ENCODE measurements around the gene NTRK2. TPM values are rescaled to one million over a fixed set of nuclear protein-coding genes. Genes with fewer than 3 reads are reported as not detected.

Gene NTRK2
- total RNA-seq, 1 experiment from 2014 or later: not detected

DNA sequence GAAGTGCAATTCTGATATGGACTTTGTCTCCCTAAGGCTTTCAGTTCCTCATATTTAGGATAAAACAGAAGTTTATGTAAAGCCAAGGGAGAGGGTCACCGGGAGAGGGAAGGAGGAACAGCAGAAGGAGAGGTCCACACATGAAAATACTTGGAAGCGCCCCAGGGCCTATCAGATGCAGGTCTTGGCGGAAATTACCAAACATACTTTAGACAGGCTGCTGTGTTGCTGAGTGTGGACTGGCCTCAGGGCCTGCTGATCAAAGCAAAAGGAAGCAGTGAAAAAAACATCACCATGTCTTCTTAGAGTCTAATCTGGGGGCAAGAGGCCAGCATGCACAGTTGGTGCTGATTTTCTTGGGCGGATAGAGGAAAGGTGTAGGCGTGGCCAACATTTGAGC, 14.1 kb upstream of the NTRK2 start:
- no peak overlapping the region for H3K27ac ChIP-seq (ENCODE audit: low read length)
- H4K20me1 ChIP-seq (ENCODE audit: insufficient read depth, low read depth, low read length): no peaks in the 10 kb centered on the region
- H3K4me2 ChIP-seq (ENCODE audit: low read depth, low read length, poor library complexity, severe bottlenecking): no peak overlapping the region
- H3K36me3 ChIP-seq (ENCODE audit: insufficient read depth, low read length): no peaks in the 10 kb centered on the region
- no peak overlapping the region for H3K9ac ChIP-seq (ENCODE audit: low read length)
- no peaks in the 10 kb centered on the region for H3K4me1 ChIP-seq (ENCODE audit: low read length)
- no peak overlapping the region for H2AFZ ChIP-seq (ENCODE audit: low read length)
- H3K9me2 ChIP-seq (replicated peaks; ENCODE audit: insufficient read depth, low read length): no peaks in the 10 kb centered on the region
- H3K9me3 ChIP-seq (ENCODE audit: low read length): no peaks in the 10 kb centered on the region
- no peak for DNase-seq
- H3K4me3 ChIP-seq (ENCODE audit: low read length): no peak overlapping the region
- H3K27me3 ChIP-seq (ENCODE audit: low read length): no peaks in the 10 kb centered on the region
- H3K79me2 ChIP-seq (ENCODE audit: low read length): no peaks in the 10 kb centered on the region

DNA sequence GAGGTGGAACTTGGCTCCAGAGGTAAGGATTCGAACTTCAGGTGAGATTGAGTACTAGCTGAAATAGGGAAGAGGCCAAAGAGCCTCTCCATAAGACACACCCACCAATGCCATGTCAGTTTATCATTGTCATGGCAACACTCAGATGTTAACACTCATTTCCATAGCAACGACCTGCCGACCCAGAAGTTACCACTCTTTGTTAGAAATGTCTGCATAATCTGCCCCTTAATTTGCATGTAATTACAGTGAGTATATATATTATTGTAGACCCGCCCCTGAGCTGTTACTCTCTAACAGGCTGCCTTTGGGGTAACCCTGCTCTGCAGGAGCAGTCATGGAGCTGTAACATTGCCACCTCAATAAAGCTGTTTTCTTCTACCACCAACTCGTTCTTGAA, 10.2 kb upstream of the NTRK2 start:
- H3K4me3 ChIP-seq (ENCODE audit: low read length): no peak overlapping the region
- no peaks in the 10 kb centered on the region for H3K9me3 ChIP-seq (ENCODE audit: low read length)
- no peak overlapping the region for H2AFZ ChIP-seq (ENCODE audit: low read length)
- no peak for DNase-seq
- no peak overlapping the region for H3K27ac ChIP-seq (ENCODE audit: low read length)
- H3K79me2 ChIP-seq (ENCODE audit: low read length): no peaks in the 10 kb centered on the region
- no peaks in the 10 kb centered on the region for H3K27me3 ChIP-seq (ENCODE audit: low read length)
- H3K9ac ChIP-seq (ENCODE audit: low read length): no peak overlapping the region
- H3K36me3 ChIP-seq (ENCODE audit: insufficient read depth, low read length): no peaks in the 10 kb centered on the region
- H3K9me2 ChIP-seq (replicated peaks; ENCODE audit: insufficient read depth, low read length): no peaks in the 10 kb centered on the region
- no peaks in the 10 kb centered on the region for H3K4me1 ChIP-seq (ENCODE audit: low read length)
- no peaks in the 10 kb centered on the region for H4K20me1 ChIP-seq (ENCODE audit: insufficient read depth, low read depth, low read length)
- H3K4me2 ChIP-seq (ENCODE audit: low read depth, low read length, poor library complexity, severe bottlenecking): no peak overlapping the region

- Histone ChIP-seq H3K4me1 (ENCODE audit: low read length) (no peaks in the 10 kb centered on the region), H3K9me2 (replicated peaks; ENCODE audit: insufficient read depth, low read length) (no peaks in the 10 kb centered on the region), H4K20me1 (ENCODE audit: insufficient read depth, low read depth, low read length) (no peaks in the 10 kb centered on the region), H3K27me3 (ENCODE audit: low read length) (no peaks in the 10 kb centered on the region), H3K4me2 (ENCODE audit: low read depth, low read length, poor library complexity, severe bottlenecking) (no peak overlapping the region), H3K36me3 (ENCODE audit: insufficient read depth, low read length) (no peaks in the 10 kb centered on the region), H3K9ac (ENCODE audit: low read length) (no peak overlapping the region), H3K4me3 (ENCODE audit: low read length) (no peak overlapping the region), H3K9me3 (ENCODE audit: low read length) (no peaks in the 10 kb centered on the region), H3K27ac (ENCODE audit: low read length) (no peak overlapping the region), H2AFZ (ENCODE audit: low read length) (no peak overlapping the region), H3K79me2 (ENCODE audit: low read length) (no peaks in the 10 kb centered on the region)
- no peak for DNase-seq
These were observed 9.8 kb upstream of the NTRK2 start for GRCh38 chr9:84659773-84660172.

GRCh38 chr9:84667571-84668195, 1.8 kb upstream of the NTRK2 start:
- no peaks in the 10 kb centered on the region for H3K79me2 ChIP-seq (ENCODE audit: low read length)
- no peaks in the 10 kb centered on the region for H4K20me1 ChIP-seq (ENCODE audit: insufficient read depth, low read depth, low read length)
- H3K9me2 ChIP-seq (replicated peaks; ENCODE audit: insufficient read depth, low read length): no peaks in the 10 kb centered on the region
- H3K9ac ChIP-seq (ENCODE audit: low read length): no peak overlapping the region
- no peak overlapping the region for H3K4me2 ChIP-seq (ENCODE audit: low read depth, low read length, poor library complexity, severe bottlenecking)
- no peaks in the 10 kb centered on the region for H3K9me3 ChIP-seq (ENCODE audit: low read length)
- DNase-seq: no peak
- no peak overlapping the region for H3K27ac ChIP-seq (ENCODE audit: low read length)
- no peak overlapping the region for H2AFZ ChIP-seq (ENCODE audit: low read length)
- H3K36me3 ChIP-seq (ENCODE audit: insufficient read depth, low read length): no peaks in the 10 kb centered on the region
- no peaks in the 10 kb centered on the region for H3K27me3 ChIP-seq (ENCODE audit: low read length)
- no peak overlapping the region for H3K4me3 ChIP-seq (ENCODE audit: low read length)
- H3K4me1 ChIP-seq (ENCODE audit: low read length): no peaks in the 10 kb centered on the region

DNA sequence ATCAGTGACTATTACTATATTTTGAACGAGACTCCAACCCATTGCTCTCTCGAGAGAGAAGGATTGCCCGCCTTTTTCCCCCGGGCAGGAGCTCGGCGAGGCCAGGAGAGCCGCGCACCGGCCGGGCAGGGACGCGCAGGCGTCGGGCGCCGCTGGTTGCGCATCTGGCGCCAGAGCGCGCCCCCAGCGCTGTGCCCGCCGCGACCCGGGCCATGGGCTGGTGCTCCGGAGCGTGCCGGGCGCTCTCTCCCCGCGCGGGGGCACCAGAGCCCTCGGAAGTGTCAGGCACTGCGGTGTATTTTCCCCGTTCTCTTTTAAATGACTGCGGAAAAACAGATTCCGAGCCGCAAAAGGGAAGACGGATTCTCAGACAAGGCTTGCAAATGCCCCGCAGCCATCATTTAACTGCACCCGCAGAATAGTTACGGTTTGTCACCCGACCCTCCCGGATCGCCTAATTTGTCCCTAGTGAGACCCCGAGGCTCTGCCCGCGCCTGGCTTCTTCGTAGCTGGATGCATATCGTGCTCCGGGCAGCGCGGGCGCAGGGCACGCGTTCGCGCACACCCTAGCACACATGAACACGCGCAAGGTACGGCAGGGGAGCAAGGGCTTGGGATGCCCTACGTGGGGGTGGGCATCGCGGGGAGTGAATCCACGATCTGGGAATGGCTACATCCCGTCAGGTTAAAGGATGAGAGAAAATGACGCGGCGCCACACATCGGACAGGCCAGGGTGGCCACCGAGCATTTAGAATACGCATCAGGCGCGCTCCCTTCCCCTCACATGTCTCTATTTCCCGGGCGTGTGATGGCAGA, 1.1 kb upstream of the NTRK2 start:
- Histone ChIP-seq H2AFZ (ENCODE audit: low read length) (no peak overlapping the region), H4K20me1 (ENCODE audit: insufficient read depth, low read depth, low read length) (no peaks in the 10 kb centered on the region), H3K9me3 (ENCODE audit: low read length) (no peaks in the 10 kb centered on the region), H3K4me2 (ENCODE audit: low read depth, low read length, poor library complexity, severe bottlenecking) (no peak overlapping the region), H3K4me3 (ENCODE audit: low read length) (no peak overlapping the region), H3K27me3 (ENCODE audit: low read length) (no peaks in the 10 kb centered on the region), H3K9ac (ENCODE audit: low read length) (no peak overlapping the region), H3K36me3 (ENCODE audit: insufficient read depth, low read length) (no peaks in the 10 kb centered on the region), H3K79me2 (ENCODE audit: low read length) (no peaks in the 10 kb centered on the region), H3K9me2 (replicated peaks; ENCODE audit: insufficient read depth, low read length) (no peaks in the 10 kb centered on the region), H3K4me1 (ENCODE audit: low read length) (no peaks in the 10 kb centered on the region), H3K27ac (ENCODE audit: low read length) (no peak overlapping the region)
- no peak for DNase-seq

- DNase-seq: no peak
- H3K79me2 ChIP-seq (ENCODE audit: low read length): no peaks in the 10 kb centered on the region
- no peaks in the 10 kb centered on the region for H3K4me1 ChIP-seq (ENCODE audit: low read length)
- H3K4me3 ChIP-seq (ENCODE audit: low read length): no peak overlapping the region
- no peaks in the 10 kb centered on the region for H4K20me1 ChIP-seq (ENCODE audit: insufficient read depth, low read depth, low read length)
- no peak overlapping the region for H3K9ac ChIP-seq (ENCODE audit: low read length)
- no peaks in the 10 kb centered on the region for H3K27me3 ChIP-seq (ENCODE audit: low read length)
- no peaks in the 10 kb centered on the region for H3K36me3 ChIP-seq (ENCODE audit: insufficient read depth, low read length)
- no peaks in the 10 kb centered on the region for H3K9me2 ChIP-seq (replicated peaks; ENCODE audit: insufficient read depth, low read length)
- H3K9me3 ChIP-seq (ENCODE audit: low read length): no peaks in the 10 kb centered on the region
- no peak overlapping the region for H2AFZ ChIP-seq (ENCODE audit: low read length)
- H3K4me2 ChIP-seq (ENCODE audit: low read depth, low read length, poor library complexity, severe bottlenecking): no peak overlapping the region
- H3K27ac ChIP-seq (ENCODE audit: low read length): no peak overlapping the region
These were observed 579 bp upstream of the NTRK2 start for GRCh38 chr9:84669013-84669287.

- H4K20me1 ChIP-seq (ENCODE audit: insufficient read depth, low read depth, low read length): no peaks in the 10 kb centered on the region
- no peaks in the 10 kb centered on the region for H3K36me3 ChIP-seq (ENCODE audit: insufficient read depth, low read length)
- H3K4me2 ChIP-seq (ENCODE audit: low read depth, low read length, poor library complexity, severe bottlenecking): no peak overlapping the region
- H3K79me2 ChIP-seq (ENCODE audit: low read length): no peaks in the 10 kb centered on the region
- H3K9me3 ChIP-seq (ENCODE audit: low read length): no peaks in the 10 kb centered on the region
- H3K27ac ChIP-seq (ENCODE audit: low read length): no peak overlapping the region
- H3K9me2 ChIP-seq (replicated peaks; ENCODE audit: insufficient read depth, low read length): no peaks in the 10 kb centered on the region
- H3K9ac ChIP-seq (ENCODE audit: low read length): no peak overlapping the region
- no peak overlapping the region for H2AFZ ChIP-seq (ENCODE audit: low read length)
- H3K4me3 ChIP-seq (ENCODE audit: low read length): no peak overlapping the region
- H3K4me1 ChIP-seq (ENCODE audit: low read length): no peaks in the 10 kb centered on the region
- no peak for DNase-seq
- H3K27me3 ChIP-seq (ENCODE audit: low read length): no peaks in the 10 kb centered on the region
These were observed 861 bp downstream of the NTRK2 start for GRCh38 chr9:84670138-84671041.

Data from Karpas-422 (cell line).